HS-27A (cell line): ENCODE results near the gene CNGB1.
"Not testable (repeated sequence)": the region's sequence is repeated elsewhere in the genome, so short reads cannot be mapped to it uniquely, and the experiment has no call there.

Source experiments
- DNase-seq: peaks from one replicate; pipeline ENCODE4 v3.0.0-alpha.2; 2012; ENCODE audit warnings: low read depth, missing footprints

CNGB1 gene

GRCh38 chr16:57952909-57953308 lies 18.0 kb downstream of the CNGB1 start:
- no peak for DNase-seq

- no peak for DNase-seq
Measured at GRCh38 chr16:57951204-57951960, 19.5 kb downstream of the CNGB1 start.

DNA sequence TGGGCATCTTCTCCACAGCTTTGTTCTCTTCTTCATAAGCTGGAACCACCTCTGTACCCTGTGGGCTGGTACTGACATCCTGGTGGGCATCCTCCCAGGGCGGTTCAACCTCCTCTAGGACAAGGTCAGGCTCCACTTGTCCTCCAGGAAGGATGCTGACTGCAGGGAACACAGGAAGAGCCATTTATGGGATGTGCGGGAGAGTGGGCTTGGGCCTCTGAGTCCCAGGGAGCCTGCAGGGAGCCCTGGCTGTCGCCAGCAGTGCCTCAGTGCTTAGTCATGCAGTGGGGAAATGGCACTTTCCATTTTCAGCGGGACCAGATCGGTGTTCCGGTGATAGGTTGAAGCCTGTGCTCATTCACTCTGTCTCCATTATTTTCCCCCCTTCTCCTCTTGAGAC lies 20.5 kb downstream of the CNGB1 start:
- DNase-seq: no peak

- no peak for DNase-seq
Measured at GRCh38 chr16:57949595-57950238, 21.2 kb downstream of the CNGB1 start.

- DNase-seq: no peak
Measured at GRCh38 chr16:57949013-57949412, 21.9 kb downstream of the CNGB1 start.

- DNase-seq: no peak
Measured at GRCh38 chr16:57948027-57948426, 22.9 kb downstream of the CNGB1 start.

DNA sequence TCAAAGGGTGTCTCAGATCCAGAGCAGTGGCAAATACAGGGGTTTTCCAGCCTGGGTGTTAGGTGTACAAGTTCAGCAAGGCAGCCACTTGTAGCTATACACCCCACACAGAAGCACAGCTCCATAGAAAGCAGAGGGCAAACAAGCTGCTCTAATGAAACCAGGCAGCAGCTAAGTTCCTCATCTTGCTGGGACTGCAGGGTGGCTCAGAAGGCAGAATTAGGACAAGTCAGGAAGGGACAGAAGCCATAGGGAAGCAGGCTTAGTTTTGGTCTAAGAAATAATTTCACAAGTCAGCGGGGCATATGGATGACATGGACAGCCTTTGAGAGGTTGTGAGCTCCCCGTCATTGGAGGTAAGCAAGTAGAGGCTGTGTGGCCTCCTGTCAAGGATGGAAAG lies 23.7 kb downstream of the CNGB1 start:
- DNase-seq: no peak

GRCh38 chr16:57946181-57946801 lies 24.6 kb downstream of the CNGB1 start:
- DNase-seq: no peak

DNA sequence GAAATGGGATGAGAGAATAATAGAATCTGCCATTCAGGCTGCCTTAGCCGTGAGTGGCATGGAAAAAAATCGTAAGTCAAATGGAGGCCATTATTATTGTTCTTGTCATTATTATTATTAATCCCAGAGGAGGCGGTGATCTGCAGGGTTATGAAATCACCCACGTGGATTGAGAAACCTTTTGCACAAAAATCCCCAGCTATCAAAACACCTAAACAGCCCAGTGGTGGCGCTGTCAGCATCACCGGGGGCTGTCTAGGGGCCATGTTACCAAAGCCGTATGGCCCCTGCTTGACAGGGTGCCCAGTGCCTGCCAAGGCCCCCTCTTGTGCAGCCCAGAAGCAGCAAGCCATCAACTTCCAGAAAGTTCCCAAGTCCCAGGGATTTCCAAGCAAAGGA lies 25.2 kb downstream of the CNGB1 start:
- DNase-seq: no peak

DNA sequence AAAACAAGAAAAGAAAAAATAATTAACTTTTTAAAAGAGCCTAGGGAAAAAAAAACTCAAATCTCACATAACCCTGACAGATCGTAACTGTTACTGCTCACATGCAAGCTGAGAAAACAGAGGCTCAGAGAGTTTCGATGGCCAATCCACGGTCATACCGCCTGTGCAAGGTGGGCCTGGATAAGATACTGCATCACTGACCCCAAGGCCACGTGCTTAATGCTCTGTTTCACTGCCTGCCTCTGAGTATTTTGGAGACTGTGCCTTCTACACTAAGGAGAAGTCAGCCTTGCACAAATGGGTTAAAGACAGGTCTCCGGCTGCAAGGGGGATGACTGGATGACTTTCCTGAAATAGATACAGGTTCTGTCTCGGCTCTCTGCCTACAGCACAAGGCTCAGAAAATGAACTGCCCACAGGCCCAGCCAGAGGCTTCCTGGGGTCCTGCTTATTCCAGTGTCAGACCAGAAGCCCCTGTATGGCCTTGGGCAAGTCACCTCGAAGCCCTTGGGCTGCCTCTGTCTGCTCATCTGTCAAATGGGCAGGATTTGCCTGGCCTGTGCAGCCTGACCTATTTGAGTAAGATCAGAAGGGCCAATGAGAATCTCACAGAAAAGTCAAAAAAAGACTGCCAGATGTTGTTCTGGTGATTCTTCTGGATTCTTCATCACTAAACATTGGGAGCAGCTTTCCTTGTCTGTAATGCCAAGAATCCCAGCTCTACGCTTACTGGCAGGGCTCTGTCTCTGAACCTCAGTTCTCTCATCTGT lies 25.8 kb downstream of the CNGB1 start:
- DNase-seq: no peak

DNA sequence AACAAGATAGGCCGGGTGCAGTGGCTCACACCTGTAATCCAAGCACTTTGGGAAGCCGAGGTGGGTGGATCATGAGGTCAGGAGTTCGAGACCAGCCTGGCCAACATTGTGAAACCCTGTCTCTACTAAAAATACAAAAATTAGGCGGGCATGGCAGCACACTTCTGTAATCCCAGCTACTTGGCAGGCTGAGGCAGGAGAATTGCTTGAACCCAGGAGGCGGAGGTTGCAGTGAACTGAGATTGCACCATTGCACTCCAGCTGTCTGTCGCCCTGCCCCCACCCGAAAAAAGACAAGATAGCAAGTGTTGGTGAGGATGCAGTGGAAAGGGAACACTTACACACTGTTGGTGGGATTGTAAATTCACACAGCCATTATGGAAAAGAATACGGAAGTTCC lies 27.5 kb downstream of the CNGB1 start:
- not testable (repeated sequence) for DNase-seq

DNA sequence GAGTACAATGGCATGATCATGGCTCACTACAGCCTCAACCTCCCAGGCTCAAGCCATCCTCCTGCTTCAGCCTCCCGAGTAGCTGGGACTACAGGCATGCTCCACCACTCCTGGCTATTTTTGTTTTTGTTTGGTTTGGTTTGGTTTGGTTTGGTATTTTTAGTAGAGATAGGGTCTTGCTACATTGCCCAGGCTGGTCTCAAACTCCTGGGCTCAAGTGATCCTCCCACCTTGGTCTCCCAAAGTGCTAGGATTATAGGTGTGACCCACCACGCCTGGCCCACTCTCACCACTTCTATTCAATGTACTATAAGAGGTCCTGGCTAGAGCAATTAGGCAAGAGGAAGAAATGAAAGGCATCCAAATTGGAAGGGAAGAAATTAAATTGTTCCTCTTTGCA lies 29.0 kb downstream of the CNGB1 start:
- not testable (repeated sequence) for DNase-seq

DNA sequence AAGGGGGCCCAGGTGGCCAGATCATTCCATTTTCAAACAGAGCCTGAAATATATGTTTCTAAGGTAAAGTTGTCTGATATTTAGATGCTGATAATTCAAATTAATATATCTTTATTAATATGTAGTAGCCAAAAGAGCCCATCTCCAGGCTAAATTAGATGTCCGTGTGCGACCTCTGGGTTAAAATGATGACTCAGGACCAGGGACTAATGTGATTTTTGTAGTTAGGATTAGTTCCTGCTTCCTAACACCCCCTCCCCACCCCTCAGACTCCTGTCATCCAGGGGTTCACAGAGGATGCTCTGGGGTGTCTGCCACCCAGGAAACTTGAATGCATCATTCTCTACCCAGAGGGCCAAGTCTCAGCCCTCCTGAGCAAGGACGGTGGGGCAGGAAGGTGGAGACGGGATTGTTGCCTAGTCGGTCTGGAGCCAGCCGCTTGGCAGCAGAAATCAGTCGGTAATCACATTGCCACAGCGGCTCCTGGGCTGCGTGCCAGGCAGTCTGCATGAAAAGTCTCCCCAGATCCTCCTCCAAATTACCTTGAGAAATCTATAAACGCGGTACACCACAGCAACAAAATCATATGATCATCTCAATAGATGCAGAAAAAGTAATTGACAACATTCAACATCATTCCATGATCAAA lies 29.8 kb downstream of the CNGB1 start:
- no peak for DNase-seq

- no peak for DNase-seq
Measured at GRCh38 chr16:57940382-57940966, 30.5 kb downstream of the CNGB1 start.

DNA sequence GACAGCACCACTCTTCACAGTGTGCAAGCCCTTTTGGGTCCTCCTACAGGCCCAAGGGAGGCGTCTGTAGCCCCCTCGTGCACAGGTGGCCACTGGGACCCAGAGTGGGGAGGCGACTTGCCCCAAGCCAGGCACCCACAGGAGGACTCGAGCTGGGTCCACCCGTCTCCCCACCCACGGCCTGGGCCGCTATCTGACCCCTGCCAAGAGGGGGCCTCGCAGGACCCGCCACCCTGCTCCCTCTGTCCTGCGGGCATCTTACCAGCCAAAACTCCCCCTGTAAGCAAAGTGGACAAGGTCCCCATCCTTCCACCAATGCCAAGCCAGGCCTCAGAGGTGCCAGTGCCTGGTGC lies 31.1 kb downstream of the CNGB1 start:
- DNase-seq: no peak

GRCh38 chr16:57938936-57939871 lies 31.7 kb downstream of the CNGB1 start:
- DNase-seq: no peak

DNA sequence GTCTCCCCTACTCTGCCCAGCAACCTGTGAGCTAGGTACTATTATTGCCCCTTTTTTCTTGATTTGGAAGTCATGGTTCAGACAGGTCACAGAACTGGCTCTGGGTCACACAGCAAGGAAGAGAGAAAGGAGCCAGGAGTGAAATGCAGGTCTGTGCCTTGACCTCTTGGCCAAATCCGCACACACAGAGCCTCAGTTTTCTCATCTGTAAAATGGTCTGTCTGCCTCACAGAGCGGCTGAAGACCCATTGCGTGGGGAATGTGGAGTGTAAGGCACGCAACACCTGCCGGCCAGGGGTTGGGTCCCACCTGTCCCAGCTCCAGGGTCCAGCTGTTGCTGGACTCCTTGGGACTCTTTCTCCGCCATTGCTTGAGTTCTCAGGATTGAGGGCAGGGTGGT lies 32.4 kb downstream of the CNGB1 start:
- DNase-seq: no peak

DNA sequence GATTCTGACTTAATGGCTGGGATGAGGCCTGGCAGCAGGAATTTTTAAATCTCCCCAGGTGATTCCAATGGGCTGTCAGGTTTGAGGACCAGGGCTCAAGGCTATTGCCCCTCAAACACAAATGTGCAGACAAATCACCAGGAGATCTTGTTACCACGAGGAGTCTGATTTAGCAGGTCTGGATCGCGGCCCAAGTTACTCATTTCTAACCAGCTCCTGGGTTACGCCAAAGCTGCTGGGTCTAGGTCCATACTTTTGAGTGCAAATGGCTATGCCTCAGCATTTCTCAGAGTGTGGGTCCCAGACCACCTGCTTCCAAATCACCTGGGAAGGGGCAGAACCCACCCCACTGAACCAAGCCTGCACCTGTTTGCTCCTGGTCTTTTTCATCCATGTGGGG lies 33.1 kb downstream of the CNGB1 start:
- no peak for DNase-seq

GRCh38 chr16:57935904-57936303 lies 35.0 kb downstream of the CNGB1 start:
- no peak for DNase-seq

GRCh38 chr16:57930533-57930932 lies 40.4 kb downstream of the CNGB1 start:
- DNase-seq: no peak

DNA sequence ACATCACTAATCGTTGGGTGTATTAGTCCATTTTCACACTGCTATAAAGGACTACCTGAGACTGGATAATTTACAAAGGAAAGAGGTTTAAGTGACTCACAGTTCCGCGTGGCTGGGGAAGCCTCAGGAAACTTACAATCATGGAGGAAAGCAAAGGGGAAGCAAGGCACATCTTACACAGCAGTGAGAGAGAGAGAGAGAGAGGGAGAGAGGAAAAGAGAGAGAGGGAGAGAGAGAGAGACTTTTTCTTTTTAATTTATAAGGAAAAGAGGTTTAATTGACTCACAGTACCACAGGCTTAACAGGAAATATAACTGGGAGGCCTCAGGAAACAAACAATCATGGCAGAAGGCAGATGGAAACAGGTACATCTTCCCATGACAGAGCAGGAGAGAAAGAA lies 41.7 kb downstream of the CNGB1 start:
- DNase-seq: no peak
